HepG2 (cell line): Measurements from ENCODE around the gene CENPP. TPM values are rescaled to one million over a fixed set of nuclear protein-coding genes. Genes with fewer than 3 reads are reported as not detected.

Experiments
- ATAC-seq: fragments of 200-7000 bp; cut with Tn5 transposase; 3 replicates; pipeline ENCODE4 v1.9.1; 2020; ENCODE audit warnings: mild to moderate bottlenecking, moderate library complexity
- BruUV-seq: library from RNA; stranded (reverse); fragments of 400-500 nt; replicated peaks from 2 replicates; lab custom pipeline; 2021; lab: Mats Ljungman, UMichigan
- CTCF ChIA-PET: fragments of 300-600 bp; formaldehyde crosslinking; extraction: SDS; loops from one replicate; lab custom pipeline; 2021; ENCODE audit warnings: low total read pairs, inconsistent platforms, low intra/inter-chr PET ratio; lab: Yijun Ruan, JAX
- POLR2A ChIA-PET: fragments of 350-600 bp; sonication (Branson Sonifier 250); formaldehyde crosslinking; loops from one replicate; lab custom pipeline; 2020; ENCODE audit warnings: antibody characterized with exemption, inconsistent platforms; lab: Yijun Ruan, JAX
- DNase-seq: peaks from one replicate; pipeline ENCODE4 v3.0.0-alpha.2; 2015; ENCODE audit warnings: low spot score
- FAIRE-seq: peaks from 3 replicates; lab custom pipeline; 2011; peaks lifted over from hg19 to GRCh38; lab: Jason Lieb, UNC
- H2AFZ ChIP-seq: one replicate; pipeline ENCODE4 v1.6.1; 2011; ENCODE audit warnings: low read length, inconsistent platforms
- H3K27ac ChIP-seq: fragments of 300-600 bp; 3 replicates; pipeline ENCODE4 v1.8.0; 2011; ENCODE audit warnings: mixed run types, mild to moderate bottlenecking, mixed read lengths, low read length, inconsistent platforms; ENCODE audit not compliant: insufficient read depth; ENCODE audit errors: extremely low read length
- H3K27me3 ChIP-seq, 2 experiments: fragments of 200-600 bp in 1 of 2; 2 replicates in 1 of 2; 3 replicates in 1 of 2; pipeline versions ENCODE4 v1.6.0 to v1.8.0; 2011; ENCODE audit warnings: low read length in 2 of 2, mild to moderate bottlenecking in 2 of 2, moderate library complexity in 2 of 2, inconsistent platforms in 1 of 2; ENCODE audit not compliant: insufficient read depth in 2 of 2, control insufficient read depth in 1 of 2
- H3K36me3 ChIP-seq, 2 experiments: fragments of 200-600 bp in 1 of 2; replicated peaks in 1 of 2; 2 replicates in 1 of 2; 3 replicates in 1 of 2; pipeline versions ENCODE4 v1.5.1 to v1.8.0; 2011; ENCODE audit warnings: low read length in 2 of 2, inconsistent platforms in 1 of 2; ENCODE audit not compliant: insufficient read depth in 2 of 2, control insufficient read depth in 1 of 2
- H3K4me1 ChIP-seq: 2 replicates; pipeline ENCODE4 v1.5.1; 2012; ENCODE audit warnings: low read length, inconsistent platforms; ENCODE audit not compliant: insufficient read depth
- H3K4me2 ChIP-seq: 2 replicates; pipeline ENCODE4 v1.6.0; 2011; ENCODE audit warnings: low read depth, low read length, inconsistent platforms
- H3K4me3 ChIP-seq, 3 experiments: fragments of 200-600 bp in 1 of 3; sonication (generic), shearing (Covaris generic) in 1 of 3; replicated peaks in 1 of 3; 2 replicates each; pipeline ENCODE4 v1.5.1; 2011 to 2016; ENCODE audit warnings: low read length in 3 of 3, inconsistent platforms in 2 of 3, low read depth in 2 of 3, mild to moderate bottlenecking in 2 of 3, control low read depth in 1 of 3, mixed read lengths in 1 of 3; ENCODE audit not compliant: insufficient read depth in 1 of 3
- H3K79me2 ChIP-seq: one replicate; pipeline ENCODE4 v1.6.1; 2011; ENCODE audit warnings: low read length, inconsistent platforms; ENCODE audit not compliant: insufficient read depth
- H3K9ac ChIP-seq: 2 replicates; pipeline ENCODE4 v1.6.0; 2011; ENCODE audit warnings: mild to moderate bottlenecking, low read depth, low read length, inconsistent platforms; ENCODE audit not compliant: insufficient read depth
- H3K9me3 ChIP-seq: 2 replicates; pipeline ENCODE4 v1.5.1; 2012; ENCODE audit warnings: mild to moderate bottlenecking, low read length
- H4K20me1 ChIP-seq: 2 replicates; pipeline ENCODE4 v1.6.0; 2011; ENCODE audit warnings: inconsistent platforms, mild to moderate bottlenecking, low read length, moderate library complexity; ENCODE audit not compliant: insufficient read depth
- ATRX ChIP-seq: sonication (generic); formaldehyde crosslinking; IDR thresholded peaks from 2 replicates; pipeline ENCODE4 v1.4.0; 2020; ENCODE audit warnings: missing genetic modification reagents, borderline replicate concordance
- BCL6 ChIP-seq: IDR thresholded peaks from 2 replicates; pipeline ENCODE4 v1.6.1; 2016; ENCODE audit warnings: missing genetic modification reagents, missing compliant biosample characterization
- BRF2 ChIP-seq: sonication (generic); formaldehyde crosslinking; IDR thresholded peaks from 2 replicates; pipeline ENCODE4 v1.8.1; 2022; ENCODE audit warnings: mild to moderate bottlenecking, missing genetic modification reagents
- MLX ChIP-seq: IDR thresholded peaks from 2 replicates; pipeline ENCODE4 v1.6.1; 2016
- MXD4 ChIP-seq: IDR thresholded peaks from 2 replicates; pipeline ENCODE4 v1.6.1; 2016; ENCODE audit warnings: mild to moderate bottlenecking, missing biosample characterization, missing genetic modification reagents
- MXI1 ChIP-seq: IDR thresholded peaks from 3 replicates; pipeline ENCODE4 v1.6.1; 2012; ENCODE audit warnings: low read depth, low read length, inconsistent platforms, borderline replicate concordance
- NR2F2 ChIP-seq: IDR thresholded peaks from 2 replicates; pipeline ENCODE4 v1.6.1; 2012; ENCODE audit warnings: low read depth, inconsistent platforms, borderline replicate concordance
- RELA ChIP-seq: sonication (generic); formaldehyde crosslinking; IDR thresholded peaks from 2 replicates; pipeline ENCODE4 v1.4.0; 2020; ENCODE audit warnings: missing genetic modification reagents
- ZFAT ChIP-seq: sonication (generic); formaldehyde crosslinking; conservative IDR thresholded peaks from 2 replicates; pipeline ENCODE4 v1.8.1; 2023; ENCODE audit warnings: missing genetic modification reagents, inconsistent platforms
- ZNF510 ChIP-seq: sonication (generic); formaldehyde crosslinking; IDR thresholded peaks from 2 replicates; pipeline ENCODE4 v1.4.0; 2020; ENCODE audit warnings: low read depth, mild to moderate bottlenecking, missing genetic modification reagents
- ZNF614 ChIP-seq: IDR thresholded peaks from 2 replicates; pipeline ENCODE4 v1.6.1; 2018; ENCODE audit warnings: missing biosample characterization, missing genetic modification reagents, inconsistent platforms, borderline replicate concordance
- WGBS: methylation state at CpG from one replicate; pipeline ENCODE4 v1.1.6; 2017; ENCODE audit warnings: low lambda C conversion rate; 5-methylcytosine and 5-hydroxymethylcytosine counted together
- in situ Hi-C: cut with HindIII; loops from 2 replicates; pipeline ENCODE4 v1.10.0; 2017; ENCODE audit warnings: low pct_unique_long_range_greater_than_20kb; ENCODE audit not compliant: extremely low pct_ligation_motif_present
- intact Hi-C: fragments of 100-400 bp; cut with micrococcal nuclease; formaldehyde crosslinking; loops from one replicate; pipeline ENCODE4 v1.10.0; 2022; ENCODE audit not compliant: unreplicated experiment
- polyA plus RNA-seq, 8 experiments: library from polyadenylated mRNA; depleted of rRNA in 3 of 8; stranded (reverse) in 7 of 8; unstranded in 1 of 8; fragments of >200 nt; fragmentation: Illumina TruSeq in 4 of 8; extraction: Trizol in 4 of 8; gene quantifications; 2 replicates each; pipeline versions ENCODE4 v1.2.1 to v1.2.3, GENCODE V29; 2011 to 2016; ENCODE audit warnings: low read depth in 4 of 8, missing spikeins in 1 of 8, mixed read lengths in 1 of 8; ENCODE audit not compliant: insufficient read depth in 1 of 8
- total RNA-seq, 5 experiments: library from RNA; depleted of rRNA; stranded (reverse); fragments of >200 nt; fragmentation: Illumina TruSeq; extraction: Trizol; gene quantifications; 2 replicates each; pipeline ENCODE4 v1.2.3, GENCODE V29; 2016; ENCODE audit warnings: low read depth in 1 of 5
- TF ChIP-seq, protein P1 (sequence below): sonication (generic); formaldehyde crosslinking; IDR thresholded peaks from 2 replicates; pipeline ENCODE4 v1.5.0; 2020; ENCODE audit warnings: mild to moderate bottlenecking, low read depth, missing genetic modification reagents, borderline replicate concordance

CENPP gene
- total and polyA plus RNA-seq, 2 of the 13 experiments (the other 11 are each of a cell fraction or from before 2014, with no cell fraction given): 2.0 to 11.4 TPM

DNA sequence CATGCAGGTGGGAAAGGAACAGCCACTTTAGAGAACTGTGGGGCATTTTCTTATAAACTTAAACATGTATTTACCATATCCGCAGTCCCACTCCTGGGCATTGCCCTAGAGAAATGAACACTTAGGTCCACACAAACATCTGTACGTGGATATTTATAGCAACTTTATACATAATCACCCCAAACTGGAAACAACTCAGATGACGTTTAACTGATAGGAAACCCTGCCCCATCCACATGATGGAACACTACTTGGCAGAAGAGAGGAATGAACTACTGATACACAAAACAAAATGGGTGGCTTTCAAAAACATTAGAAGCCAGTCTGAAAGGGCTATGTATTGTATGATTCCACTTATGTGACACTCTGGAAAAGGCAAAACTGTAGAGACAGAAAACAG is 187.6 kb downstream of the CENPP start:
- POLR2A ChIA-PET: no interaction called here
- TF ChIP-seq MLX (CRISPR knock-in tag) (no peak), BRF2 (CRISPR knock-in tag) (no peak), ZFAT (no peak), ATRX (no peak), NR2F2 (no peak), MXD4 (no peak), RELA (CRISPR knock-in tag) (no peak), MXI1 (no peak), ZNF614 (CRISPR knock-in tag) (no peak), ZNF510 (CRISPR knock-in tag) (no peak), BCL6 (CRISPR knock-in tag) (no peak)
- TF ChIP-seq, protein P1, sequence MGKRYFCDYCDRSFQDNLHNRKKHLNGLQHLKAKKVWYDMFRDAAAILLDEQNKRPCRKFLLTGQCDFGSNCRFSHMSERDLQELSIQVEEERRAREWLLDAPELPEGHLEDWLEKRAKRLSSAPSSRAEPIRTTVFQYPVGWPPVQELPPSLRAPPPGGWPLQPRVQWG (CRISPR knock-in tag): no peak

More for the DNA sequence above, 187.6 kb downstream of the CENPP start:
- BruUV-seq: no TSS peak
- FAIRE-seq: no peak
- Histone ChIP-seq H3K4me2 (no peak overlapping the region), H3K79me2 (no peaks in the 10 kb centered on the region), H4K20me1 (no peaks in the 10 kb centered on the region), H2AFZ (no peak overlapping the region), H3K4me1 (no peaks in the 10 kb centered on the region), H3K4me3 (no peak overlapping the region), H3K9ac (no peak overlapping the region), H3K9me3 (no peaks in the 10 kb centered on the region), H3K27ac (no peak overlapping the region), H3K27me3 (no peaks in the 10 kb centered on the region), H3K36me3 (no peaks in the 10 kb centered on the region)
- no peak for ATAC-seq
- intact Hi-C loops (no loop called here), in situ Hi-C loops (no loop called here)
- 96% methylated on average over 3 of the region's 3 CpGs for WGBS
- DNase-seq: no peak
- CTCF ChIA-PET: no interaction called here
